ENCODE measurements around the gene SYNE1. TPM values are rescaled to one million over a fixed set of nuclear protein-coding genes. Genes with fewer than 3 reads are reported as not detected.

Gene SYNE1
- total and polyA plus RNA-seq, 10 of the 15 experiments (the other 5 are each of a cell fraction or from before 2014, with no cell fraction given), result 2.3 to 28.7 (median 14.1) TPM

DNA sequence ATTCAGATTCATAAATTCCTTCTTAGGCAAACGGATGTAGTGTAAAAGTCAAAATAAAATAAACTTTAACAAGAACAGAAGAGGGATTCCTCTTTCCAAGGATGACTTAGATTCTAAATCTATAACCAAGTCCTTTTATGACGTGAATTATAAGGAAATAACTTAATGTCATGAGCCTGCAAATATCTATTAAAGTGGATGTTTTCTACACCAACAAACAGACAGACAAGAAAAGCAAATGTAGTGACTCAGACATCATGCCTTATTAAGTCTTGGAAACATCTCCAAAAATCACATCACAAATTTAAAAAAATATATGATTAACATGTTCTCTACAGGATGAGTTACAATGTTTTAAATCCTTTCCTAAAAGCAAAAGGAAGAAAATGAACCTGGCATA lies 432.6 kb downstream of the SYNE1 start (continued):
- TF ChIP-seq, protein P1, sequence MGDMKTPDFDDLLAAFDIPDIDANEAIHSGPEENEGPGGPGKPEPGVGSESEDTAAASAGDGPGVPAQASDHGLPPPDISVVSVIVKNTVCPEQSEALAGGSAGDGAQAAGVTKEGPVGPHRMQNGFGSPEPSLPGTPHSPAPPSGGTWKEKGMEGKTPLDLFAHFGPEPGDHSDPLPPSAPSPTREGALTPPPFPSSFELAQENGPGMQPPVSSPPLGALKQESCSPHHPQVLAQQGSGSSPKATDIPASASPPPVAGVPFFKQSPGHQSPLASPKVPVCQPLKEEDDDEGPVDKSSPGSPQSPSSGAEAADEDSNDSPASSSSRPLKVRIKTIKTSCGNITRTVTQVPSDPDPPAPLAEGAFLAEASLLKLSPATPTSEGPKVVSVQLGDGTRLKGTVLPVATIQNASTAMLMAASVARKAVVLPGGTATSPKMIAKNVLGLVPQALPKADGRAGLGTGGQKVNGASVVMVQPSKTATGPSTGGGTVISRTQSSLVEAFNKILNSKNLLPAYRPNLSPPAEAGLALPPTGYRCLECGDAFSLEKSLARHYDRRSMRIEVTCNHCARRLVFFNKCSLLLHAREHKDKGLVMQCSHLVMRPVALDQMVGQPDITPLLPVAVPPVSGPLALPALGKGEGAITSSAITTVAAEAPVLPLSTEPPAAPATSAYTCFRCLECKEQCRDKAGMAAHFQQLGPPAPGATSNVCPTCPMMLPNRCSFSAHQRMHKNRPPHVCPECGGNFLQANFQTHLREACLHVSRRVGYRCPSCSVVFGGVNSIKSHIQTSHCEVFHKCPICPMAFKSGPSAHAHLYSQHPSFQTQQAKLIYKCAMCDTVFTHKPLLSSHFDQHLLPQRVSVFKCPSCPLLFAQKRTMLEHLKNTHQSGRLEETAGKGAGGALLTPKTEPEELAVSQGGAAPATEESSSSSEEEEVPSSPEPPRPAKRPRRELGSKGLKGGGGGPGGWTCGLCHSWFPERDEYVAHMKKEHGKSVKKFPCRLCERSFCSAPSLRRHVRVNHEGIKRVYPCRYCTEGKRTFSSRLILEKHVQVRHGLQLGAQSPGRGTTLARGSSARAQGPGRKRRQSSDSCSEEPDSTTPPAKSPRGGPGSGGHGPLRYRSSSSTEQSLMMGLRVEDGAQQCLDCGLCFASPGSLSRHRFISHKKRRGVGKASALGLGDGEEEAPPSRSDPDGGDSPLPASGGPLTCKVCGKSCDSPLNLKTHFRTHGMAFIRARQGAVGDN (IDR thresholded peaks at IDR 0.05), result no peak
- no peak for TF ChIP-seq POLR2AphosphoS2 (IDR thresholded peaks at IDR 0.05; ENCODE audit: low read depth, low read length)

DNA sequence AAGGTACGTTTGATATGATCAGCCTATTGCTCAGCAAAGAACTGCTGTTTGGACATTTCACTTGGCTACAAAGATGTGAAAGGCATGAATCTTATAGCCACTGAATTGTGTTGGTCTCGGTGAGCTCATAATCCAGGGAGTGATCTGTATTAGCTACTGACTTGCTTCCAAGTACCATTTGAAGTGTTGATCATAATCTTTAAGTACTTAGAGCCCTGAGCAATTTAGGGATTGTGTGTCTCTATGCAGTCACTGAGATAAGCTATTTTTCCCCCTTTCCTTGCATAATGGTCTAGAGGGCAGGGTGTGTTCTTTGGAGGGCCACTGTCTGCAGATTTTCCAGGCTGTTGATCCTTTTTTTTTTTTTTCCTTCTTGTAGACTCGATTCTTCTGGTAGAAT lies 436.0 kb downstream of the SYNE1 start:
- H3K9me3 ChIP-seq (replicated peaks; ENCODE audit: control insufficient read depth, insufficient read depth, low read length), result no peaks in the 10 kb centered on the region
- ChIA-PET RAD21 (ENCODE audit: unreplicated experiment) (no interaction called here), CTCF (interaction anchor here (1.0 to 1.3 kb wide), 2 partner anchors 76 to 436 kb away, joined by 3 to 4 read pairs; no protein-coding TSS in a partner anchor), POLR2A (interaction anchor here (0.6 kb wide), 1 partner anchor 18 kb away, joined by 3 read pairs; no protein-coding TSS in a partner anchor), SMC1A (ENCODE audit: uncharacterized antibody, unreplicated experiment) (interaction anchor here (1.0 to 1.5 kb wide), 2 partner anchors 16 to 55 kb away, joined by 3 to 6 read pairs; no protein-coding TSS in a partner anchor)
- no peak overlapping the region for H3K9ac ChIP-seq (ENCODE audit: control insufficient read depth, insufficient read depth, low read length)
- H3K27me3 ChIP-seq (replicated peaks in 1 of 2; ENCODE audit: control insufficient read depth in 2 of 2, insufficient read depth in 2 of 2, low read length in 1 of 2), result no peaks in the 10 kb centered on the region
- BruUV-seq (replicated peaks), result no TSS peak
- H3K4me2 ChIP-seq (ENCODE audit: control insufficient read depth, insufficient read depth), result no peak overlapping the region
- no peaks in the 10 kb centered on the region for H4K20me1 ChIP-seq (ENCODE audit: control insufficient read depth, insufficient read depth)
- H3K27ac ChIP-seq (ENCODE audit: control insufficient read depth, insufficient read depth), result no peak overlapping the region
- FAIRE-seq (no peak), DNase-seq (ENCODE audit: low read depth, low spot score) (no peak), ATAC-seq (no peak)
- H3K79me2 ChIP-seq (ENCODE audit: control insufficient read depth, insufficient read depth, low read length), result no peaks in the 10 kb centered on the region
- no peaks in the 10 kb centered on the region for H3K4me1 ChIP-seq (ENCODE audit: control insufficient read depth, insufficient read depth, low read length)
- WGBS (ENCODE audit: insufficient coverage, insufficient replicate concordance, low lambda C conversion rate, missing lambda C conversion rate), result 59% methylated on average over 3 of the region's 3 CpGs
- intact Hi-C loops (cut with micrococcal nuclease; ENCODE audit: unreplicated experiment), result no loop called here
- in situ Hi-C loops (cut with MboI), result no loop called here
- peaks cover 0 to 15% of the 10 kb centered on the region in 2 experiments; a peak in 2 of 4 replicates for H3K36me3 ChIP-seq (ENCODE audit: control insufficient read depth in 2 of 2, insufficient read depth in 2 of 2, low read length in 1 of 2)
- no peak overlapping the region for H3K4me3 ChIP-seq
- no peak overlapping the region for H2AFZ ChIP-seq (ENCODE audit: control insufficient read depth, low read depth, low read length)
- TF ChIP-seq TCF7 (IDR thresholded peaks at IDR 0.05; ENCODE audit: borderline replicate concordance) (no peak), TARDBP (IDR thresholded peaks at IDR 0.05; ENCODE audit: borderline replicate concordance) (no peak), CHD4 (IDR thresholded peaks at IDR 0.05) (no peak), STAT1 (conservative IDR thresholded peaks at IDR 0.05) (no peak)
- TF ChIP-seq, protein P2, sequence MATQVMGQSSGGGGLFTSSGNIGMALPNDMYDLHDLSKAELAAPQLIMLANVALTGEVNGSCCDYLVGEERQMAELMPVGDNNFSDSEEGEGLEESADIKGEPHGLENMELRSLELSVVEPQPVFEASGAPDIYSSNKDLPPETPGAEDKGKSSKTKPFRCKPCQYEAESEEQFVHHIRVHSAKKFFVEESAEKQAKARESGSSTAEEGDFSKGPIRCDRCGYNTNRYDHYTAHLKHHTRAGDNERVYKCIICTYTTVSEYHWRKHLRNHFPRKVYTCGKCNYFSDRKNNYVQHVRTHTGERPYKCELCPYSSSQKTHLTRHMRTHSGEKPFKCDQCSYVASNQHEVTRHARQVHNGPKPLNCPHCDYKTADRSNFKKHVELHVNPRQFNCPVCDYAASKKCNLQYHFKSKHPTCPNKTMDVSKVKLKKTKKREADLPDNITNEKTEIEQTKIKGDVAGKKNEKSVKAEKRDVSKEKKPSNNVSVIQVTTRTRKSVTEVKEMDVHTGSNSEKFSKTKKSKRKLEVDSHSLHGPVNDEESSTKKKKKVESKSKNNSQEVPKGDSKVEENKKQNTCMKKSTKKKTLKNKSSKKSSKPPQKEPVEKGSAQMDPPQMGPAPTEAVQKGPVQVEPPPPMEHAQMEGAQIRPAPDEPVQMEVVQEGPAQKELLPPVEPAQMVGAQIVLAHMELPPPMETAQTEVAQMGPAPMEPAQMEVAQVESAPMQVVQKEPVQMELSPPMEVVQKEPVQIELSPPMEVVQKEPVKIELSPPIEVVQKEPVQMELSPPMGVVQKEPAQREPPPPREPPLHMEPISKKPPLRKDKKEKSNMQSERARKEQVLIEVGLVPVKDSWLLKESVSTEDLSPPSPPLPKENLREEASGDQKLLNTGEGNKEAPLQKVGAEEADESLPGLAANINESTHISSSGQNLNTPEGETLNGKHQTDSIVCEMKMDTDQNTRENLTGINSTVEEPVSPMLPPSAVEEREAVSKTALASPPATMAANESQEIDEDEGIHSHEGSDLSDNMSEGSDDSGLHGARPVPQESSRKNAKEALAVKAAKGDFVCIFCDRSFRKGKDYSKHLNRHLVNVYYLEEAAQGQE (IDR thresholded peaks at IDR 0.05; ENCODE audit: low read depth, low read length), result no peak
- TF ChIP-seq, protein P3, sequence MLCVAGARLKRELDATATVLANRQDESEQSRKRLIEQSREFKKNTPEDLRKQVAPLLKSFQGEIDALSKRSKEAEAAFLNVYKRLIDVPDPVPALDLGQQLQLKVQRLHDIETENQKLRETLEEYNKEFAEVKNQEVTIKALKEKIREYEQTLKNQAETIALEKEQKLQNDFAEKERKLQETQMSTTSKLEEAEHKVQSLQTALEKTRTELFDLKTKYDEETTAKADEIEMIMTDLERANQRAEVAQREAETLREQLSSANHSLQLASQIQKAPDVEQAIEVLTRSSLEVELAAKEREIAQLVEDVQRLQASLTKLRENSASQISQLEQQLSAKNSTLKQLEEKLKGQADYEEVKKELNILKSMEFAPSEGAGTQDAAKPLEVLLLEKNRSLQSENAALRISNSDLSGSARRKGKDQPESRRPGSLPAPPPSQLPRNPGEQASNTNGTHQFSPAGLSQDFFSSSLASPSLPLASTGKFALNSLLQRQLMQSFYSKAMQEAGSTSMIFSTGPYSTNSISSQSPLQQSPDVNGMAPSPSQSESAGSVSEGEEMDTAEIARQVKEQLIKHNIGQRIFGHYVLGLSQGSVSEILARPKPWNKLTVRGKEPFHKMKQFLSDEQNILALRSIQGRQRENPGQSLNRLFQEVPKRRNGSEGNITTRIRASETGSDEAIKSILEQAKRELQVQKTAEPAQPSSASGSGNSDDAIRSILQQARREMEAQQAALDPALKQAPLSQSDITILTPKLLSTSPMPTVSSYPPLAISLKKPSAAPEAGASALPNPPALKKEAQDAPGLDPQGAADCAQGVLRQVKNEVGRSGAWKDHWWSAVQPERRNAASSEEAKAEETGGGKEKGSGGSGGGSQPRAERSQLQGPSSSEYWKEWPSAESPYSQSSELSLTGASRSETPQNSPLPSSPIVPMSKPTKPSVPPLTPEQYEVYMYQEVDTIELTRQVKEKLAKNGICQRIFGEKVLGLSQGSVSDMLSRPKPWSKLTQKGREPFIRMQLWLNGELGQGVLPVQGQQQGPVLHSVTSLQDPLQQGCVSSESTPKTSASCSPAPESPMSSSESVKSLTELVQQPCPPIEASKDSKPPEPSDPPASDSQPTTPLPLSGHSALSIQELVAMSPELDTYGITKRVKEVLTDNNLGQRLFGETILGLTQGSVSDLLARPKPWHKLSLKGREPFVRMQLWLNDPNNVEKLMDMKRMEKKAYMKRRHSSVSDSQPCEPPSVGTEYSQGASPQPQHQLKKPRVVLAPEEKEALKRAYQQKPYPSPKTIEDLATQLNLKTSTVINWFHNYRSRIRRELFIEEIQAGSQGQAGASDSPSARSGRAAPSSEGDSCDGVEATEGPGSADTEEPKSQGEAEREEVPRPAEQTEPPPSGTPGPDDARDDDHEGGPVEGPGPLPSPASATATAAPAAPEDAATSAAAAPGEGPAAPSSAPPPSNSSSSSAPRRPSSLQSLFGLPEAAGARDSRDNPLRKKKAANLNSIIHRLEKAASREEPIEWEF (IDR thresholded peaks at IDR 0.05; ENCODE audit: insufficient replicate concordance, low read depth, low read length), result no peak
- TF ChIP-seq, protein P4, sequence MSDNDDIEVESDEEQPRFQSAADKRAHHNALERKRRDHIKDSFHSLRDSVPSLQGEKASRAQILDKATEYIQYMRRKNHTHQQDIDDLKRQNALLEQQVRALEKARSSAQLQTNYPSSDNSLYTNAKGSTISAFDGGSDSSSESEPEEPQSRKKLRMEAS (IDR thresholded peaks at IDR 0.05; ENCODE audit: low read depth, low read length), result no peak
